SU-DHL-6 (cell line): ENCODE measurements around the gene NTNG1.

Source experiments
- CTCF ChIP-seq: fragments of 200-600 bp; sonication (generic); IDR thresholded peaks from one replicate; pipeline ENCODE4 v1.5.1; 2017; ENCODE audit warnings: antibody characterized with exemption, mild to moderate bottlenecking, low read length, moderate library complexity; ENCODE audit not compliant: insufficient read depth, poor library complexity, severe bottlenecking
- EZH2phosphoT487 ChIP-seq: fragments of 200-600 bp; sonication (generic), shearing (Covaris generic); conservative IDR thresholded peaks from 2 replicates; pipeline ENCODE4 v1.6.1; 2018; ENCODE audit warnings: mild to moderate bottlenecking, antibody characterized with exemption, low read length, moderate library complexity, mixed read lengths

- TF ChIP-seq EZH2phosphoT487 (no peak), CTCF (no peak)
Observed at GRCh38 chr1:107162745-107163144, 21.9 kb downstream of the NTNG1 start.
